Measurements from ENCODE around the gene MNT.

MNT gene

DNA sequence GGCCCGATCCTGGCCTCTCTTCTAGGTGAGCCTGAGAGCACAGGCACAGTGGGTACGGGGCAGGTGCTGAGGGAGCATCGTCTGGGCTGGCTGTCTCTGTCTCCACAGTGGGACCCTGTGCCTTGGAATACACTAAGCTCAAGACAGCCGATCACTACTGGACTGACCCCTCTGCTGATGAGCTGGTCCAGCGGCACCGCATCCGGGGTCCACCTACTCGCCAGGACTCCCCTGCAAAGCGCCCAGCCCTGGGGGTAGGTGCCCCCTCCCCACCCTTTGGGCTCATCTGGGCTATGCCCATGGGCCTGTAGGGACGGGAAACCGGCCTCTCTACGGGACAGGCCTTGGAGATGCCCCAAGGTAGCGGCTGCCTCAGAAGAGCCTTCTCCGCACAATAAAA, 38.0 kb downstream of the MNT start:
- DNase-seq (ENCODE audit: low read depth), result no peak
- H3K4me3 ChIP-seq (ENCODE audit: low read depth, low read length), result no peak overlapping the region
- TF ChIP-seq, protein P1, sequence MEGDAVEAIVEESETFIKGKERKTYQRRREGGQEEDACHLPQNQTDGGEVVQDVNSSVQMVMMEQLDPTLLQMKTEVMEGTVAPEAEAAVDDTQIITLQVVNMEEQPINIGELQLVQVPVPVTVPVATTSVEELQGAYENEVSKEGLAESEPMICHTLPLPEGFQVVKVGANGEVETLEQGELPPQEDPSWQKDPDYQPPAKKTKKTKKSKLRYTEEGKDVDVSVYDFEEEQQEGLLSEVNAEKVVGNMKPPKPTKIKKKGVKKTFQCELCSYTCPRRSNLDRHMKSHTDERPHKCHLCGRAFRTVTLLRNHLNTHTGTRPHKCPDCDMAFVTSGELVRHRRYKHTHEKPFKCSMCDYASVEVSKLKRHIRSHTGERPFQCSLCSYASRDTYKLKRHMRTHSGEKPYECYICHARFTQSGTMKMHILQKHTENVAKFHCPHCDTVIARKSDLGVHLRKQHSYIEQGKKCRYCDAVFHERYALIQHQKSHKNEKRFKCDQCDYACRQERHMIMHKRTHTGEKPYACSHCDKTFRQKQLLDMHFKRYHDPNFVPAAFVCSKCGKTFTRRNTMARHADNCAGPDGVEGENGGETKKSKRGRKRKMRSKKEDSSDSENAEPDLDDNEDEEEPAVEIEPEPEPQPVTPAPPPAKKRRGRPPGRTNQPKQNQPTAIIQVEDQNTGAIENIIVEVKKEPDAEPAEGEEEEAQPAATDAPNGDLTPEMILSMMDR (IDR thresholded peaks at IDR 0.05; ENCODE audit: low read depth, low read length), result no peak
- TF ChIP-seq, protein P2, sequence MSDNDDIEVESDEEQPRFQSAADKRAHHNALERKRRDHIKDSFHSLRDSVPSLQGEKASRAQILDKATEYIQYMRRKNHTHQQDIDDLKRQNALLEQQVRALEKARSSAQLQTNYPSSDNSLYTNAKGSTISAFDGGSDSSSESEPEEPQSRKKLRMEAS (IDR thresholded peaks at IDR 0.05; ENCODE audit: low read depth, low read length), result no peak
- TF ChIP-seq MYC (IDR thresholded peaks at IDR 0.05; ENCODE audit: low read depth, low read length), result no peak

DNA sequence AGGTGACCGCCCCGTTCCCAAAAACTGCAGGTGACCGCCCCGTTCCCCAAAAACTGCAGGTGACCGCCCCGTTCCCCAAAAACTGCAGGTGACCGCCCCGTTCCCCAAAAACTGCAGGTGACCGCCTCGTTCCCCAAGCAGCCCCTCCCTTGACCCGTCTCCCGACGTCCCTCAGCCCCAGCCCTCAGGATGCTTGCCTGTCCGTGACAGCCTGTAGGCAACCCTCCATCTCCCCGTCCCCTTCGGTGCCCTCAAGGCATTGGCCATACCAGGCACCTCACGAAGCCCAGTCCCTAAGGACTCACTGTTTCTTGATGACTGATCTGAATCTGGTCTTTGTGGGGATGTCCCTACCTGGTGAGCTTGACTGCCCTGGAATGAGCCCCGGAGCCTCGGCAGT, 38.4 kb downstream of the MNT start:
- TF ChIP-seq POLR2A (IDR thresholded peaks at IDR 0.05; ENCODE audit: extremely low read depth, insufficient read length), result no peak
- no peak for TF ChIP-seq MYC (IDR thresholded peaks at IDR 0.05; ENCODE audit: low read depth, low read length)
- TF ChIP-seq, protein P2 (IDR thresholded peaks at IDR 0.05; ENCODE audit: low read depth, low read length), result no peak
- TF ChIP-seq, protein P1 (IDR thresholded peaks at IDR 0.05; ENCODE audit: low read depth, low read length), result no peak
- H3K4me3 ChIP-seq (ENCODE audit: low read depth, low read length), result no peak overlapping the region
- no peak for DNase-seq (ENCODE audit: low read depth)

DNA sequence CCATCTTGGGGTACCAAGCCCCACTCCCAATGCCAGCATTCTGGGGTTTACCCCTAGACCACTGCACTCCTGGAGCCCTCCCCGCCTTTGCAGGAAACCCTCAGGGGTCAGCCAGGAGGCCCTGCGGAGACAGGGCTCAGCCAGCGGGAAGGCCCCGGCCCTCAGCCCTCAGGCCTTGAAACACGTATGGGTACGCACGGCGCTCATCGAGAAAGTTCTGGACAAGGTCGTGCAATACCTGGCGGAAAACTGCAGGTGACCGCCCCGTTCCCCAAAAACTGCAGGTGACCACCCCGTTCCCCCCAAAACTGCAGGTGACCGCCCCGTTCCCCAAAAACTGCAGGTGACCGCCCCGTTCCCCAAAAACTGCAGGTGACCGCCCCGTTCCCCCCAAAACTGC, 38.8 kb downstream of the MNT start:
- no peak overlapping the region for H3K4me3 ChIP-seq (ENCODE audit: low read depth, low read length)
- TF ChIP-seq, protein P2 (IDR thresholded peaks at IDR 0.05; ENCODE audit: low read depth, low read length), result no peak
- TF ChIP-seq MYC (IDR thresholded peaks at IDR 0.05; ENCODE audit: low read depth, low read length) (no peak), POLR2A (IDR thresholded peaks at IDR 0.05; ENCODE audit: extremely low read depth, insufficient read length) (no peak)
- TF ChIP-seq, protein P1 (IDR thresholded peaks at IDR 0.05; ENCODE audit: low read depth, low read length), result no peak
- DNase-seq (ENCODE audit: low read depth), result no peak

DNA sequence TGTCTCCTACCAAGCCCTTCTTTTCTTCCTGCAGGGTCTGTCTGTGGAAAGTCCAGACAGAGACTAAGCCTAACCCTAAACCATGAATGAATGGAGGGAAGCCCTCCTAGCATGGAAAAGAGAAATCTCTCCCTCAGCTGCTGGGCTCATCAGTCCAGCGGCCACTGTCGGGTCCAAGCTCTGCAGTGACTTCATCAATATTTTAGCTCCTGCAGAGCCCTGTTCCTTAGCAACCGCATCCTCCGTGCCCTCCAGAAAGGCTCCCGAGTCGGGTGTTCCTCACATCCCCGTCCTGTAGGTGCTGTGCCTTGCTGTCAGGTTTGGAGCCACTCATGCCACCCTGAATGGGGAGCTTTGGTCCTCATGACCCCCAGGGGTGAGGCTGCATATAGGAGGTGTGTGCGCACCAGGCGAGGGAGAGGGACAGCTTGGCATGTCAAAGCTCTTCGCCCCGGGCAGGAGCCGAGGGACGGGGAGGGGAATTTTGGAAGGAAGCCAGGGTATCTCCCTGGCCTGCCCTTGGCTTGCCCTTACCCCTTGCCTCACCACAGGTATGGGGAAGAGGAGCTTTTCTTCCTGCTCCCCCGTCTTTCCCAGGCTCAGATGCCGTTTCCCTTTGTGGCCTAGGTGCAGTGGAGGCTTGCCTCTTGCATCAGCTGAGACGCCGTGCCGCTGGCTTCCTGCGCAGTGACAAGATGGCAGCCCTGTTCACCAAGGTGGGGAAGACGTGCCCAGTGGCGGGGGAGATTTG, 39.7 kb downstream of the MNT start:
- no peak for DNase-seq (ENCODE audit: low read depth)
- H3K4me3 ChIP-seq (ENCODE audit: low read depth, low read length), result no peak overlapping the region
- TF ChIP-seq, protein P1 (IDR thresholded peaks at IDR 0.05; ENCODE audit: low read depth, low read length), result no peak
- TF ChIP-seq, protein P2 (IDR thresholded peaks at IDR 0.05; ENCODE audit: low read depth, low read length), result no peak
- no peak for TF ChIP-seq POLR2A (IDR thresholded peaks at IDR 0.05; ENCODE audit: extremely low read depth, insufficient read length)

DNA sequence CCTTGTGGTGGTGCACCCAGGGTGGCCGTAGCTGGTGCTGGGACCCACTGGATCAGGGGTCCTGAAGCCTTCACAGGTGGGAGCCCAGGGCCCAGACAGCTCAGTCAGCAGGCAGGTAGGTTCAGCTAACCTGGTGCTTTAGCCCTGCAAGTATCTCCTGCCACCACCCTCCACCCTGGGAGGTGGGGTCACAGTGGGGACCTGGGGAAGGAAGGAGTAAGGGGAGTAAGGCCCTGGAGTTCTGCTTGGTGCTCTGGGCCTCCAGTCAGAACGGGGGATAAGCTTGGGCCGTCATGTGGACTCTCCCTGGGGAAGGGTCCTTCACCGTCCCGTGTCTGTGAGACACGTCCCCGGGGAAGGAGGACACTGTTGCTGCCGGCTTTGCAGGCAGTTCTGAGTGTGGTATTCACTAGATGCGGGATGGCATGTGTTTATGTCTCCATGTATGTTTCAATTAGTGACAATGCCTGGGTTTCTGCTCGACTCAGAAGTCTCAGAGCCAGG, 42.9 kb downstream of the MNT start:
- no peak overlapping the region for H3K4me3 ChIP-seq (ENCODE audit: low read depth, low read length)
- DNase-seq (ENCODE audit: low read depth), result no peak
- no peak for TF ChIP-seq POLR2A (IDR thresholded peaks at IDR 0.05; ENCODE audit: extremely low read depth, insufficient read length)
- TF ChIP-seq MYC (IDR thresholded peaks at IDR 0.05; ENCODE audit: low read depth, low read length), result no peak
- TF ChIP-seq, protein P1 (IDR thresholded peaks at IDR 0.05; ENCODE audit: low read depth, low read length), result no peak
- TF ChIP-seq, protein P2 (IDR thresholded peaks at IDR 0.05; ENCODE audit: low read depth, low read length), result no peak

All from NB4 (cell line).